GM12872 (cell line): Measurements from ENCODE around the gene SLC25A18.

ENCODE experiments used
- CTCF ChIP-seq: IDR thresholded peaks from 3 replicates; pipeline ENCODE4 v1.5.1; 2011; ENCODE audit warnings: low read depth, mild to moderate bottlenecking, low read length, moderate library complexity; ENCODE audit not compliant: insufficient read depth

Gene SLC25A18

GRCh38 chr22:17552737-17553136, 10.6 kb upstream of the SLC25A18 start:
- TF ChIP-seq CTCF, result no peak

- no peak for TF ChIP-seq CTCF
Observed at GRCh38 chr22:17554814-17555213, 8.5 kb upstream of the SLC25A18 start.

GRCh38 chr22:17559188-17559587, 4.1 kb upstream of the SLC25A18 start:
- no peak for TF ChIP-seq CTCF

GRCh38 chr22:17563936-17564391, 666 bp downstream of the SLC25A18 start:
- TF ChIP-seq CTCF, result no peak

- TF ChIP-seq CTCF, result no peak
Observed at GRCh38 chr22:17566776-17567175, 3.5 kb downstream of the SLC25A18 start.

GRCh38 chr22:17569971-17570511, 6.7 kb downstream of the SLC25A18 start:
- TF ChIP-seq CTCF, result no peak

GRCh38 chr22:17570851-17571631, 7.7 kb downstream of the SLC25A18 start:
- TF ChIP-seq CTCF, result no peak
